Measurements from ENCODE around the gene DLG2.

DLG2 gene

GRCh38 chr11:84724256-84724655 lies 902.9 kb downstream of the DLG2 start:
- Histone ChIP-seq H3K4me1 (ENCODE audit: control insufficient read depth, insufficient read depth, low read length, poor library complexity, severe bottlenecking) (no peaks in the 10 kb centered on the region), H3K27ac (ENCODE audit: insufficient read depth, low read length, poor library complexity, severe bottlenecking) (no peak overlapping the region), H3K4me3 (ENCODE audit: insufficient read depth, low read depth, low read length, poor library complexity, severe bottlenecking) (no peak overlapping the region), H3K36me3 (ENCODE audit: control insufficient read depth, insufficient read depth, low read length) (no peaks in the 10 kb centered on the region), H3K9me3 (ENCODE audit: control insufficient read depth, low read length) (no peaks in the 10 kb centered on the region), H3K27me3 (replicated peaks; ENCODE audit: control insufficient read depth, insufficient read depth, low read length, poor library complexity, severe bottlenecking) (no peaks in the 10 kb centered on the region)
- DNase-seq, result no peak

- Histone ChIP-seq H3K27ac (ENCODE audit: insufficient read depth, low read length, poor library complexity, severe bottlenecking) (no peak overlapping the region), H3K4me3 (ENCODE audit: insufficient read depth, low read depth, low read length, poor library complexity, severe bottlenecking) (no peak overlapping the region), H3K4me1 (ENCODE audit: control insufficient read depth, insufficient read depth, low read length, poor library complexity, severe bottlenecking) (no peaks in the 10 kb centered on the region), H3K27me3 (replicated peaks; ENCODE audit: control insufficient read depth, insufficient read depth, low read length, poor library complexity, severe bottlenecking) (no peaks in the 10 kb centered on the region), H3K36me3 (ENCODE audit: control insufficient read depth, insufficient read depth, low read length) (no peaks in the 10 kb centered on the region), H3K9me3 (ENCODE audit: control insufficient read depth, low read length) (no peaks in the 10 kb centered on the region)
- DNase-seq, result no peak
Measured at GRCh38 chr11:84722583-84723108, 904.5 kb downstream of the DLG2 start.

- Histone ChIP-seq H3K36me3 (ENCODE audit: control insufficient read depth, insufficient read depth, low read length) (no peaks in the 10 kb centered on the region), H3K9me3 (ENCODE audit: control insufficient read depth, low read length) (no peaks in the 10 kb centered on the region), H3K4me1 (ENCODE audit: control insufficient read depth, insufficient read depth, low read length, poor library complexity, severe bottlenecking) (no peaks in the 10 kb centered on the region), H3K27me3 (replicated peaks; ENCODE audit: control insufficient read depth, insufficient read depth, low read length, poor library complexity, severe bottlenecking) (no peaks in the 10 kb centered on the region), H3K4me3 (ENCODE audit: insufficient read depth, low read depth, low read length, poor library complexity, severe bottlenecking) (no peak overlapping the region), H3K27ac (ENCODE audit: insufficient read depth, low read length, poor library complexity, severe bottlenecking) (no peak overlapping the region)
- DNase-seq, result no peak
Measured at GRCh38 chr11:84721561-84721961, 905.6 kb downstream of the DLG2 start.

GRCh38 chr11:84720706-84721402 lies 906.3 kb downstream of the DLG2 start:
- Histone ChIP-seq H3K27me3 (replicated peaks; ENCODE audit: control insufficient read depth, insufficient read depth, low read length, poor library complexity, severe bottlenecking) (no peaks in the 10 kb centered on the region), H3K9me3 (ENCODE audit: control insufficient read depth, low read length) (no peaks in the 10 kb centered on the region), H3K4me3 (ENCODE audit: insufficient read depth, low read depth, low read length, poor library complexity, severe bottlenecking) (no peak overlapping the region), H3K36me3 (ENCODE audit: control insufficient read depth, insufficient read depth, low read length) (no peaks in the 10 kb centered on the region), H3K27ac (ENCODE audit: insufficient read depth, low read length, poor library complexity, severe bottlenecking) (no peak overlapping the region), H3K4me1 (ENCODE audit: control insufficient read depth, insufficient read depth, low read length, poor library complexity, severe bottlenecking) (no peaks in the 10 kb centered on the region)
- no peak for DNase-seq

GRCh38 chr11:84719935-84720577 lies 907.1 kb downstream of the DLG2 start:
- Histone ChIP-seq H3K27me3 (replicated peaks; ENCODE audit: control insufficient read depth, insufficient read depth, low read length, poor library complexity, severe bottlenecking) (no peaks in the 10 kb centered on the region), H3K9me3 (ENCODE audit: control insufficient read depth, low read length) (no peaks in the 10 kb centered on the region), H3K4me3 (ENCODE audit: insufficient read depth, low read depth, low read length, poor library complexity, severe bottlenecking) (no peak overlapping the region), H3K27ac (ENCODE audit: insufficient read depth, low read length, poor library complexity, severe bottlenecking) (no peak overlapping the region), H3K36me3 (ENCODE audit: control insufficient read depth, insufficient read depth, low read length) (no peaks in the 10 kb centered on the region), H3K4me1 (ENCODE audit: control insufficient read depth, insufficient read depth, low read length, poor library complexity, severe bottlenecking) (no peaks in the 10 kb centered on the region)
- no peak for DNase-seq

GRCh38 chr11:84714316-84714780 lies 912.8 kb downstream of the DLG2 start:
- Histone ChIP-seq H3K36me3 (ENCODE audit: control insufficient read depth, insufficient read depth, low read length) (no peaks in the 10 kb centered on the region), H3K27ac (ENCODE audit: insufficient read depth, low read length, poor library complexity, severe bottlenecking) (no peak overlapping the region), H3K4me1 (ENCODE audit: control insufficient read depth, insufficient read depth, low read length, poor library complexity, severe bottlenecking) (no peaks in the 10 kb centered on the region), H3K27me3 (replicated peaks; ENCODE audit: control insufficient read depth, insufficient read depth, low read length, poor library complexity, severe bottlenecking) (no peaks in the 10 kb centered on the region), H3K4me3 (ENCODE audit: insufficient read depth, low read depth, low read length, poor library complexity, severe bottlenecking) (no peak overlapping the region), H3K9me3 (ENCODE audit: control insufficient read depth, low read length) (no peaks in the 10 kb centered on the region)
- DNase-seq, result no peak

GRCh38 chr11:84691830-84692229 lies 935.3 kb downstream of the DLG2 start:
- Histone ChIP-seq H3K4me3 (ENCODE audit: insufficient read depth, low read depth, low read length, poor library complexity, severe bottlenecking) (no peak overlapping the region), H3K27me3 (replicated peaks; ENCODE audit: control insufficient read depth, insufficient read depth, low read length, poor library complexity, severe bottlenecking) (no peaks in the 10 kb centered on the region), H3K36me3 (ENCODE audit: control insufficient read depth, insufficient read depth, low read length) (no peaks in the 10 kb centered on the region), H3K4me1 (ENCODE audit: control insufficient read depth, insufficient read depth, low read length, poor library complexity, severe bottlenecking) (no peaks in the 10 kb centered on the region), H3K9me3 (ENCODE audit: control insufficient read depth, low read length) (no peaks in the 10 kb centered on the region), H3K27ac (ENCODE audit: insufficient read depth, low read length, poor library complexity, severe bottlenecking) (no peak overlapping the region)
- no peak for DNase-seq

GRCh38 chr11:84687433-84687832 lies 939.7 kb downstream of the DLG2 start:
- Histone ChIP-seq H3K36me3 (ENCODE audit: control insufficient read depth, insufficient read depth, low read length) (no peaks in the 10 kb centered on the region), H3K27ac (ENCODE audit: insufficient read depth, low read length, poor library complexity, severe bottlenecking) (no peak overlapping the region), H3K27me3 (replicated peaks; ENCODE audit: control insufficient read depth, insufficient read depth, low read length, poor library complexity, severe bottlenecking) (no peaks in the 10 kb centered on the region), H3K9me3 (ENCODE audit: control insufficient read depth, low read length) (no peaks in the 10 kb centered on the region), H3K4me1 (ENCODE audit: control insufficient read depth, insufficient read depth, low read length, poor library complexity, severe bottlenecking) (no peaks in the 10 kb centered on the region), H3K4me3 (ENCODE audit: insufficient read depth, low read depth, low read length, poor library complexity, severe bottlenecking) (no peak overlapping the region)
- no peak for DNase-seq

GRCh38 chr11:84686716-84687115 lies 940.4 kb downstream of the DLG2 start:
- Histone ChIP-seq H3K27ac (ENCODE audit: insufficient read depth, low read length, poor library complexity, severe bottlenecking) (no peak overlapping the region), H3K4me3 (ENCODE audit: insufficient read depth, low read depth, low read length, poor library complexity, severe bottlenecking) (no peak overlapping the region), H3K4me1 (ENCODE audit: control insufficient read depth, insufficient read depth, low read length, poor library complexity, severe bottlenecking) (no peaks in the 10 kb centered on the region), H3K9me3 (ENCODE audit: control insufficient read depth, low read length) (no peaks in the 10 kb centered on the region), H3K36me3 (ENCODE audit: control insufficient read depth, insufficient read depth, low read length) (no peaks in the 10 kb centered on the region), H3K27me3 (replicated peaks; ENCODE audit: control insufficient read depth, insufficient read depth, low read length, poor library complexity, severe bottlenecking) (no peaks in the 10 kb centered on the region)
- DNase-seq, result no peak

GRCh38 chr11:84685976-84686375 lies 941.2 kb downstream of the DLG2 start:
- Histone ChIP-seq H3K27me3 (replicated peaks; ENCODE audit: control insufficient read depth, insufficient read depth, low read length, poor library complexity, severe bottlenecking) (no peaks in the 10 kb centered on the region), H3K27ac (ENCODE audit: insufficient read depth, low read length, poor library complexity, severe bottlenecking) (no peak overlapping the region), H3K4me1 (ENCODE audit: control insufficient read depth, insufficient read depth, low read length, poor library complexity, severe bottlenecking) (no peaks in the 10 kb centered on the region), H3K9me3 (ENCODE audit: control insufficient read depth, low read length) (no peaks in the 10 kb centered on the region), H3K4me3 (ENCODE audit: insufficient read depth, low read depth, low read length, poor library complexity, severe bottlenecking) (no peak overlapping the region), H3K36me3 (ENCODE audit: control insufficient read depth, insufficient read depth, low read length) (no peaks in the 10 kb centered on the region)
- no peak for DNase-seq

Data from effector memory CD4-positive, alpha-beta T cell (primary cell).